Fibroblast of lung (primary cell): ENCODE results near the gene APOBEC4.

Source experiments
- EZH2 ChIP-seq: IDR thresholded peaks from 2 replicates; pipeline ENCODE4 v1.5.1; 2012; ENCODE audit warnings: low read length, control low read depth, mild to moderate bottlenecking; ENCODE audit errors: missing control alignments
- TF ChIP-seq, protein P1 (sequence below), 2 donors: IDR thresholded peaks in 1 of 2; conservative IDR thresholded peaks in 1 of 2; 1 replicate in 1 of 2; 2 replicates in 1 of 2; pipeline ENCODE4 v1.5.1; 2011 to 2012; ENCODE audit warnings: low read length in 2 of 2, control low read depth in 1 of 2, inconsistent platforms in 1 of 2, low read depth in 1 of 2, mild to moderate bottlenecking in 1 of 2

DNA sequence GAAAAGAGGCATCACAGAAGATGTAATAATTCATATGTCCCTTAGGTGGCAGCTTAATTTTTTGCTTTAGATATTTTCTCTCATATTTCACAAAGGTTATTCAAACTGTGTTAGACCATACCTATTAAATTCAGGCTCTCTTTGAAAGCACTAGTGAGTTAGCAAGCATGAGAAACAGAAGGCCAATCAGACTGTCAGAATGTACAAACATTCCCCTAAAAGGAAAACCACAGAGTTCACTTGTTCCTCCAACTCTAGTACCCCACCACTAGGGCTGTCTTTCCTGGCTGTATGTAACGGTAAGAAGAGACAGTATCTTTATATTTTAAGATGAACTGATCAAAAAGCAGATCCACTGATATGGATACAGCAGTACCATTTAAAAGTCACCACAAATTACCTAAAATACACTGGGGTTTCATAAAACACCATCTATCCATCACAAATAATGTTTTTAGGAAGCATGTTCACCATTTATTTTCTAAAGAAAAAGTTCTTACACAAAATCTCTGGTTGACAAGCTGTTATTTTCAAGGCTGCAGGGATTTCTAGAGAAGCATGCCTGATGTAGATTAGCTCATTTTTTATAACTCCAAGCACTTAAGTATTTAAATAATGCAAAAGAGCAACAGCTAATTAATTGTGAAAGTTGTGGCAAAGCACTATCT lies 19.3 kb downstream of the APOBEC4 start:
- no peak for TF ChIP-seq EZH2
- TF ChIP-seq, protein P1, sequence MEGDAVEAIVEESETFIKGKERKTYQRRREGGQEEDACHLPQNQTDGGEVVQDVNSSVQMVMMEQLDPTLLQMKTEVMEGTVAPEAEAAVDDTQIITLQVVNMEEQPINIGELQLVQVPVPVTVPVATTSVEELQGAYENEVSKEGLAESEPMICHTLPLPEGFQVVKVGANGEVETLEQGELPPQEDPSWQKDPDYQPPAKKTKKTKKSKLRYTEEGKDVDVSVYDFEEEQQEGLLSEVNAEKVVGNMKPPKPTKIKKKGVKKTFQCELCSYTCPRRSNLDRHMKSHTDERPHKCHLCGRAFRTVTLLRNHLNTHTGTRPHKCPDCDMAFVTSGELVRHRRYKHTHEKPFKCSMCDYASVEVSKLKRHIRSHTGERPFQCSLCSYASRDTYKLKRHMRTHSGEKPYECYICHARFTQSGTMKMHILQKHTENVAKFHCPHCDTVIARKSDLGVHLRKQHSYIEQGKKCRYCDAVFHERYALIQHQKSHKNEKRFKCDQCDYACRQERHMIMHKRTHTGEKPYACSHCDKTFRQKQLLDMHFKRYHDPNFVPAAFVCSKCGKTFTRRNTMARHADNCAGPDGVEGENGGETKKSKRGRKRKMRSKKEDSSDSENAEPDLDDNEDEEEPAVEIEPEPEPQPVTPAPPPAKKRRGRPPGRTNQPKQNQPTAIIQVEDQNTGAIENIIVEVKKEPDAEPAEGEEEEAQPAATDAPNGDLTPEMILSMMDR (conservative IDR thresholded peaks at IDR 0.05 in 1 of 2, IDR thresholded peaks at IDR 0.05 in 1 of 2; ENCODE audit: low read depth in 1 of 2, low read length in 2 of 2), result peak; percentile 53 to 66
